ENCODE data around the gene LIPC.

LIPC gene

GRCh38 chr15:58453931-58454793 lies 22.4 kb downstream of the LIPC start:
- FAIRE-seq (peak; percentile 76), DNase-seq (ENCODE audit: low spot score) (peak; percentile 53)

DNA sequence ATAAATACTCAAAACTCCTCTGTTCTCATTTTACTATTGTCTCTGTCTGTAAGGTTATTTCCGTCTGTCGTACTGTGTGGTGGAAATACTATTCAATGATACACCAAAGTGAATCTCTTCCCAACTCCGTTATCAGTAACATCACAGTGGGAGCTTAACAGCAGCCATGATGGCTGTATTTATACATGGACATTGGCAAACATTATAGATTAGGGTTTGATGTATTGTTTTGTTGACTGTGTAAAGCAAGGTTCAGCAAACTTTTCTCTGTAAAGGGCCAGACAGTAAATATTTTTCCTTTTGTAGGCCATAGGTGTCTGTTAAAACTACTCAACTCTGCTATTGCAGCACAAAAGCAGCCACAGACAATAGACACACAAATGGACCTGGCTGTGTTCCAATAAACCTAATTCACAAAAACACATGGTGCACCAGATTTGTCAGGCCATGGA lies 23.2 kb downstream of the LIPC start:
- DNase-seq (ENCODE audit: low spot score) (no peak), FAIRE-seq (no peak)

- DNase-seq (ENCODE audit: low spot score) (peak; percentile 50), FAIRE-seq (no peak)
These were observed 25.7 kb downstream of the LIPC start for GRCh38 chr15:58457466-58457965.

GRCh38 chr15:58458076-58458475 lies 26.3 kb downstream of the LIPC start:
- FAIRE-seq: no peak

DNA sequence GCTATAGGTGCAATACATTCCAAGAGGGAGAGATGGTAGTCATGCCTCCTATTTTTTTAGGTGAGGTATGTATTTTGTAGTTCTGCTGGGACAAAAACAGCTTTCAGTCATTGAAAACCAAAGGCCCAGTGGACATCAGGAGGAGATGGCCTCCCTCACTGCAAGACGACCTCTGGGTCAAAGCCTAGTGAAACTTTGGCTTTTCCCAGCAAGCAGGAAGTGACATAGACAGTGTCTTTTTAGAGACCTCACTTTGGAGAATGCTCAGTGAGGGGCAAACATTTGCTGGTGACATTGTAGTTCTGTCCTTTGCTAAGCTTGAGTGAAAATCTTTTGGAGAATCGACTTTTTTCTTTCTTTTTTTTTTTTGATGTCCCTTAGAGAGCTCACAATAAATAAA lies 27.3 kb downstream of the LIPC start:
- DNase-seq (ENCODE audit: low spot score) (no peak), FAIRE-seq (no peak)

More at GRCh38 chr15:58458076-58458475, 26.3 kb downstream of the LIPC start:
- no peak for DNase-seq (ENCODE audit: low spot score)

GRCh38 chr15:58459560-58459959 lies 27.8 kb downstream of the LIPC start:
- DNase-seq (ENCODE audit: low spot score): no peak
- FAIRE-seq: no peak

DNA sequence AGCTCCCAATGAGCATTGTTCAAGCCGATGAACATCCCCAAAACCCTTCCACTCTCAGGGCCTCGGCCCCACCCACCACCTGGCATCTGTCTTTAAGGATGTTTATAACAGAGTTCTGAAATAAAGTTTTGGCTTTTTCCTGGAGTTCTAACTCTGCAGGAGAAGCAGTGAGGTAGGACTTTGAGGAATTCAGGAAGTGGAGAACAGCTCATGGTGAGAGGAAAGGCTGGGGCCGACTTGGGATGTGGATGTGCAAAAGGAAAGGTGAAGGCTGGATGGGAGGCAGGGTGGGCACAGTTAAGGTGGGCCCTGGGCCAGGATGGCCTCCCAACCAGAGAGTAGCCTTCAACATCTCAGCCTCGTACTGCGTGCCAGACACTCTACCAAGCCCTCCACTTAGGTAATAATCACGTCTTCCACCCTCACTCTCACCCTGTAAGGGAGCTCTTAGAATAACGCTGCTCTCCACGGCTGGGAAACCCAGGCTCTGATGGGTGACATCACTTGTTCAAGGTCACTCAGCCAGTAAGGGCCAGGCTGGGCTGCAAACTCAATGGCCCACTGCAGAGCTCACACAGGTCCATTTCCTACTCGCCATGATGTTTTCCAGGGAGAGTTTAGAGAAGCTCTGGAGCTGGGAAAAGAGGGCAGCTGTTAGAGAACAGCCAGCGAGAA lies 28.5 kb downstream of the LIPC start:
- no peak for FAIRE-seq
- DNase-seq (ENCODE audit: low spot score): no peak

DNA sequence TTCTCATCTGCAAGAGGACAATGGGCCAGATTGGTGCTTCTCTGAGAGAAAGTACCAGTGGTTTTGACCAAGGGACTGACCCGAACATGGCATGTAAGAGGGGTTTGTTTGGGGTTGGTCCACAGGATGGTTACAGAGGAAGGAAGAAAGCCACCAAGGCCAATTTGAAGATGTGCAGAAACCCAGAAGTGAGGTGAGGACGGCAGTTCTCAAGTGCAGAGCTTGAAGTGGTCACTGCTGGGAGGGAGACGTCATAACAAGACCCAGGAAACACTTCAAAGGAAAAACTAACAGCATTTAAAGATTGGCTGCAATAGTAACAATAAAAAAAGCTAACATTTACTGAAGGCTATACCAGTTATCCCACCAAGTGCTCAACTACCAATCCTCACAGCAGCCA lies 29.1 kb downstream of the LIPC start:
- FAIRE-seq: no peak
- DNase-seq (ENCODE audit: low spot score): no peak

- DNase-seq (ENCODE audit: low spot score) (peak; percentile 58), FAIRE-seq (no peak)
These were observed 30.8 kb downstream of the LIPC start for GRCh38 chr15:58462547-58462946.

- FAIRE-seq: no peak
- DNase-seq (ENCODE audit: low spot score): no peak
These were observed 31.3 kb downstream of the LIPC start for GRCh38 chr15:58462973-58463663.

DNA sequence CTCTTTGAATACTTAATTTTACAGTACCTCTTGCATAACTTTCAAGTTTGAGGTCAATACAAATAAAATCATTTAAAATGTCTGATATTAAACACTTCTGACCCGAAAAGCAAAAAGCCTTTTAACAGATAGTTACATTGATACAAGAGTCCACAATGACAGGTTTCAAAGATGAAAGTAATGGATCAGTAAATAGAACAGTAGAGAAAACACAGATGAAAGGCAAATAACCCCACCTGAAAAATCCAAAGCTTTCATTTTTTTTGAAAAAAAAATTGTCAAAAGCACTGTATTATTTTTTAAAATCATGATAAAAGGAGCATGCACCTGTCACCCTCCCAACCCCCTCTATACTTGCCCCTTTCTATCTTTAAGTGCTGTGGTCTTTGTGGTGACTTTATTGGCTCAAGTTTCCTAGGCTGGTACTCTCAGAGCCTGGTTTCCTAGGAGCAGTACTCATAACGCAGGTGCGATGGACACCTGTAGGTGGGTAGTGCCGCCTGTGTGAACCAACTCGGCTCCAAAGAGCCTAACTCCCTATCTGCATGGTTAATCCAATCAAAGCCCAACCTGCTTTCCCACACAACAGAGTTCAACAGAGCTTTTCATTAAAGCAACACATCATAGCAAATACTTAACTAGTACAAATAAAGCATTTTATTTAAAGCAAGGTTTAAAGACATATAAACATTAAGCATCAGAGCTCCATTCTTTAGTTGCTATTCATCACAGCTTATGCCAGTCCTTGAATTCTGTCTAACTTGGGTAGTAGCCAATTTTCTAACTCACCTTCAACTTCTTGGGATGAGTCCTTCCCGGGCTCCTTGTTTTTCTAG lies 32.2 kb downstream of the LIPC start:
- FAIRE-seq (no peak), DNase-seq (ENCODE audit: low spot score) (no peak)

GRCh38 chr15:58465070-58465469 lies 33.3 kb downstream of the LIPC start:
- FAIRE-seq (no peak), DNase-seq (ENCODE audit: low spot score) (no peak)

GRCh38 chr15:58465866-58466517 lies 34.2 kb downstream of the LIPC start:
- FAIRE-seq (no peak), DNase-seq (ENCODE audit: low spot score) (no peak)

GRCh38 chr15:58466566-58466965 lies 34.8 kb downstream of the LIPC start:
- DNase-seq (ENCODE audit: low spot score): no peak
- FAIRE-seq: no peak

GRCh38 chr15:58467121-58467721 lies 35.4 kb downstream of the LIPC start:
- FAIRE-seq: no peak

GRCh38 chr15:58467722-58468423 lies 36.1 kb downstream of the LIPC start:
- no peak for DNase-seq (ENCODE audit: low spot score)
- FAIRE-seq: peak; percentile 56

More at GRCh38 chr15:58467121-58467721, 35.4 kb downstream of the LIPC start:
- DNase-seq (ENCODE audit: low spot score): no peak

- peak; percentile 86 for DNase-seq (ENCODE audit: low spot score)
These were observed 37.9 kb downstream of the LIPC start for GRCh38 chr15:58469432-58470353.

GRCh38 chr15:58471348-58471747 lies 39.6 kb downstream of the LIPC start:
- peak; percentile 55 for FAIRE-seq
- no peak for DNase-seq (ENCODE audit: low spot score)

More at GRCh38 chr15:58469432-58470353, 37.9 kb downstream of the LIPC start:
- peak; percentile 75 for FAIRE-seq
